ENCODE results near the gene CCP110.

Gene CCP110

DNA sequence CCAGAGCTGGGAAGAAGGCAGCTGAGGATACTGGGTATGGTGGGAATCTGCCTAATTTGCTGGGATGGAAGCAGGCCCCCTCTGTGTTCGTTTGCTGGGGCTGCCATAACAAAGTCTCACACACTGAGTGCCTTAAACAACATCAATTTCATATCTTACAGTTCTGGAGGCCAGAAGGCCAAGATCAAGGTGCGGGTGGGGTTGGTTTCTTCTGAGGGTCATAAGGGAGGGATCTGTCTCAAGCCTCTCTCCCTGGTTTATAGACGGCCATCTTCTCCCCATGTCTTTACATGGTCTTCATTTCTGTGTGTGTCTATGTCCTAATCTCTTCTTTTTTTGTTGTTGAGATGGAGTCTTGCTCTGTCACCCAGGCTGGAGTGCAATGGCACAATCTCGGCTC is 37.7 kb upstream of the CCP110 start:
- no peaks in the 10 kb centered on the region for H3F3A ChIP-seq (ENCODE audit: low read depth)
- no peaks in the 10 kb centered on the region for H4K20me1 ChIP-seq (ENCODE audit: insufficient read depth, low read length, poor library complexity, severe bottlenecking)
- no peaks in the 10 kb centered on the region for H3K27me3 ChIP-seq (ENCODE audit: insufficient read depth, low read length, poor library complexity, severe bottlenecking)
- H3K9me2 ChIP-seq (replicated peaks; ENCODE audit: low read depth, low read length): no peaks in the 10 kb centered on the region
- TF ChIP-seq EZH2phosphoT487 (IDR thresholded peaks at IDR 0.05; ENCODE audit: borderline replicate concordance) (no peak), CTCF (conservative IDR thresholded peaks at IDR 0.05; ENCODE audit: low read length) (no peak)
- no peaks in the 10 kb centered on the region for H3K4me1 ChIP-seq (ENCODE audit: insufficient read depth, low read length, poor library complexity, severe bottlenecking)
- no peaks in the 10 kb centered on the region for H3K36me3 ChIP-seq (ENCODE audit: insufficient read depth, low read length)
- no peak overlapping the region for H3K9ac ChIP-seq (ENCODE audit: low read depth, low read length, poor library complexity, severe bottlenecking)
- no peak overlapping the region for H2AFZ ChIP-seq (ENCODE audit: low read length)
- no peak overlapping the region for H3K4me3 ChIP-seq (ENCODE audit: low read length, poor library complexity, severe bottlenecking)
- no peaks in the 10 kb centered on the region for H3K79me2 ChIP-seq (ENCODE audit: insufficient read depth, low read length)
- H3K9me3 ChIP-seq (ENCODE audit: insufficient read depth, low read depth, low read length): no peaks in the 10 kb centered on the region
- no peak overlapping the region for H3K4me2 ChIP-seq (ENCODE audit: low read depth, low read length, poor library complexity, severe bottlenecking)

DNA sequence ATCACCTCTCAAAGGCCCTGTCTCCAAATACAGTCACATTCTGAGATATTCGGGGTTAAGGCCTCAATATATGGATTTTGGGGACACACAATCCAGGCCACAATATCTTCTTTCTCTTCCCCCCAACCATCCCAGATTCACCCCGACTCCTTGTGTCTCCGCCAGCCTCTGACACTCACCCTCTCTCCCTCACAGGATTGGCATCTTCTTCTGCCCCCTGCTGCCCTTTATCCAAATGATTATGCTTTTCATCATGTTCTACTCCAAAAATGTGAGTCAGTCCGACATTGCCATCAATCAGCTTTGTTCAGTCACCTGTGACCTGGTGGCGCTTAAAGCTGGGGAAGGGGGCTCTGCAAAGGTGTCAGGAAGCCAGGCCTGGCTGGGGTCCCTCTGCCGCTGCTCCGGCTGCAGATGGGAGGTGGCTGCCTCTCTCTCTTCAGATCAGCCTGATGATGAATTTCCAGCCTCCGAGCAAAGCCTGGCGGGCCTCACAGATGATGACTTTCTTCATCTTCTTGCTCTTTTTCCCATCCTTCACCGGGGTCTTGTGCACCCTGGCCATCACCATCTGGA is 36.9 kb upstream of the CCP110 start:
- Histone ChIP-seq H3K79me2 (ENCODE audit: insufficient read depth, low read length) (no peaks in the 10 kb centered on the region), H3K9me2 (replicated peaks; ENCODE audit: low read depth, low read length) (no peaks in the 10 kb centered on the region), H3K36me3 (ENCODE audit: insufficient read depth, low read length) (no peaks in the 10 kb centered on the region), H3K4me3 (ENCODE audit: low read length, poor library complexity, severe bottlenecking) (no peak overlapping the region), H3K4me1 (ENCODE audit: insufficient read depth, low read length, poor library complexity, severe bottlenecking) (no peaks in the 10 kb centered on the region), H3F3A (ENCODE audit: low read depth) (no peaks in the 10 kb centered on the region), H3K4me2 (ENCODE audit: low read depth, low read length, poor library complexity, severe bottlenecking) (no peak overlapping the region), H2AFZ (ENCODE audit: low read length) (no peak overlapping the region), H3K27me3 (ENCODE audit: insufficient read depth, low read length, poor library complexity, severe bottlenecking) (no peaks in the 10 kb centered on the region), H3K9me3 (ENCODE audit: insufficient read depth, low read depth, low read length) (no peaks in the 10 kb centered on the region), H4K20me1 (ENCODE audit: insufficient read depth, low read length, poor library complexity, severe bottlenecking) (no peaks in the 10 kb centered on the region), H3K9ac (ENCODE audit: low read depth, low read length, poor library complexity, severe bottlenecking) (no peak overlapping the region)
- no peak; the same call in 1 of the 2 replicates for TF ChIP-seq CTCF (conservative IDR thresholded peaks at IDR 0.05; ENCODE audit: low read length)
- no peak for TF ChIP-seq EZH2phosphoT487 (IDR thresholded peaks at IDR 0.05; ENCODE audit: borderline replicate concordance)

GRCh38 chr16:19488213-19488640 is 35.5 kb upstream of the CCP110 start:
- H3K79me2 ChIP-seq (ENCODE audit: insufficient read depth, low read length): no peaks in the 10 kb centered on the region
- H3K4me2 ChIP-seq (ENCODE audit: low read depth, low read length, poor library complexity, severe bottlenecking): no peak overlapping the region
- H3K36me3 ChIP-seq (ENCODE audit: insufficient read depth, low read length): no peaks in the 10 kb centered on the region
- TF ChIP-seq CTCF (conservative IDR thresholded peaks at IDR 0.05; ENCODE audit: low read length): no peak
- H3F3A ChIP-seq (ENCODE audit: low read depth): no peaks in the 10 kb centered on the region
- no peaks in the 10 kb centered on the region for H3K9me2 ChIP-seq (replicated peaks; ENCODE audit: low read depth, low read length)
- no peaks in the 10 kb centered on the region for H3K4me1 ChIP-seq (ENCODE audit: insufficient read depth, low read length, poor library complexity, severe bottlenecking)
- no peak overlapping the region for H3K9ac ChIP-seq (ENCODE audit: low read depth, low read length, poor library complexity, severe bottlenecking)
- no peaks in the 10 kb centered on the region for H3K9me3 ChIP-seq (ENCODE audit: insufficient read depth, low read depth, low read length)
- no peaks in the 10 kb centered on the region for H4K20me1 ChIP-seq (ENCODE audit: insufficient read depth, low read length, poor library complexity, severe bottlenecking)
- no peaks in the 10 kb centered on the region for H3K27me3 ChIP-seq (ENCODE audit: insufficient read depth, low read length, poor library complexity, severe bottlenecking)
- H2AFZ ChIP-seq (ENCODE audit: low read length): no peak overlapping the region
- H3K4me3 ChIP-seq (ENCODE audit: low read length, poor library complexity, severe bottlenecking): no peak overlapping the region

Data from Loucy (cell line).